Heart right ventricle (tissue), 16 donors: ENCODE measurements around the gene SUGCT. TPM values are rescaled to one million over a fixed set of nuclear protein-coding genes. Genes with fewer than 3 reads are reported as not detected.

Source experiments
- ATAC-seq, 8 donors: fragments of 200-7000 bp; cut with Tn5 transposase; one replicate each; pipeline ENCODE4 v1.9.1; 2020; ENCODE audit warnings: mild to moderate bottlenecking in 8 of 8, moderate library complexity in 8 of 8, moderate number of reproducible peaks in 1 of 8
- DNase-seq, 2 donors: peaks; one replicate each; pipeline ENCODE4 v3.0.0-alpha.2; 2020
- H3K27ac ChIP-seq, 10 donors: fragments of 200-600 bp; sonication (generic) in 2 of 10; one replicate each; pipeline versions ENCODE4 v1.5.0 to v1.8.0; 2020 to 2022; ENCODE audit warnings: mild to moderate bottlenecking in 3 of 10
- H3K27me3 ChIP-seq, 7 donors: fragments of 200-600 bp; one replicate each; pipeline ENCODE4 v1.8.0; 2021 to 2022; ENCODE audit warnings: mild to moderate bottlenecking in 2 of 7
- H3K36me3 ChIP-seq, 9 donors: fragments of 200-600 bp; sonication (generic) in 1 of 9; one replicate each; pipeline versions ENCODE4 v1.5.0 to v1.8.0; 2020 to 2022; ENCODE audit warnings: mild to moderate bottlenecking in 2 of 9
- H3K4me1 ChIP-seq, 9 donors: fragments of 200-600 bp; sonication (generic) in 1 of 9; one replicate each; pipeline versions ENCODE4 v1.5.0 to v1.8.0; 2020 to 2022; ENCODE audit warnings: mild to moderate bottlenecking in 4 of 9
- H3K4me3 ChIP-seq, 10 donors: fragments of 200-600 bp; sonication (generic) in 2 of 10; one replicate each; pipeline versions ENCODE4 v1.5.0 to v1.8.0; 2020 to 2022; ENCODE audit warnings: mild to moderate bottlenecking in 7 of 10, moderate library complexity in 2 of 10
- H3K9me3 ChIP-seq, 11 donors: fragments of 200-600 bp in 10 of 11; sonication (generic) in 2 of 11; one replicate each; pipeline versions ENCODE4 v1.5.0 to v1.8.0; 2013 to 2022; ENCODE audit warnings: mild to moderate bottlenecking in 2 of 11, control low read depth in 1 of 11, moderate library complexity in 1 of 11
- WGBS, 2 donors: extraction: QIAGEN DNeasy Blood & Tissue Kit; methylation state at CpG; one replicate each; pipeline ENCODE4 v1.1.7; 2013; ENCODE audit warnings: inconsistent platforms in 1 of 2; 5-methylcytosine and 5-hydroxymethylcytosine counted together
- intact Hi-C, 10 donors: fragments of 100-400 bp; cut with DNase I; formaldehyde crosslinking; loops; one replicate each; pipeline versions ENCODE4 v1.11.1 to v1.14.2; 2022
- polyA plus RNA-seq, 2 donors: library from polyadenylated mRNA; stranded (reverse); fragments of 200-250 nt; gene quantifications; one replicate each; pipeline ENCODE4 v1.2.3, GENCODE V29; 2013
- total RNA-seq, 10 donors: library from RNA; stranded (reverse); fragmentation: NEBNext Ultra II Directional in 3 of 10; extraction: Animal tissue kit (Norgen Biotek cat#: 25700) in 3 of 10; gene quantifications; one replicate each; pipeline versions ENCODE4 v1.2.1 to v1.2.4, GENCODE V29; 2021 to 2023
- TF ChIP-seq, protein P1 (sequence below), 9 donors: fragments of 200-600 bp; sonication (generic) in 2 of 9; IDR thresholded peaks; one replicate each; pipeline versions ENCODE4 v1.5.0 to v1.8.0; 2021 to 2022; ENCODE audit warnings: antibody characterized with exemption in 9 of 9, mild to moderate bottlenecking in 5 of 9, moderate library complexity in 1 of 9
- donor health status: Arrhythmogenic right ventricular cardiomyopathy.
- donor health status: ischemic (EF 13 %, LVEDD 7.1; RV severe dilation, severe dysfunction).
- donor health status: healthy with polysubstance abuse.
- donor health status: DM: no; HTN: yes; CAD: no.
- donor health status: DM: no; HTN: no; CAD: no.
- donor health status: ischemic (EF 25% LVEDD 6.9; RV normal size, moderate dysfunction).
- donor health status: ischemic (EF 25% LVEDD 5.7; RV mildly dilated, moderate dysfunction).
- donor health status: healthy.
- donor health status: DM: yes; HTN: yes; CAD: no.
- donor health status: Ischemic cardiomyopathy.
- donor health status: ischemic (EF 35%, LVEDD 5.7; RV mildly dilated, moderate dysfunction).
- donor health status: nonischemic (EF 11% LVEDD 7.7; RV severe dilation, severe dysfunction).
- donor health status: DM: yes; HTN: yes; CAD: no.
- donor health status: PGD.
- donor health status: ischemic (EF 29% LVEDD 5.4; RV normal size, mild dysfunction).
- donor health status: nonischemic (EF 23%, LVEDD 6.1; RV moderate dilation, normal function).

The SUGCT gene
- total and polyA plus RNA-seq, 12 donors = 1.2 to 8.1 (median 6.1) TPM

- H3K4me3 ChIP-seq = no peak overlapping the region
- H3K9me3 ChIP-seq = no peaks in the 10 kb centered on the region
- intact Hi-C loops = no loop called here
- H3K36me3 ChIP-seq = no peaks in the 10 kb centered on the region
- 79 to 80% methylated on average over 7 of the region's 7 CpGs for WGBS, 2 donors
- H3K27me3 ChIP-seq = no peaks in the 10 kb centered on the region
- ATAC-seq (no peak), DNase-seq (no peak)
- H3K4me1 ChIP-seq = peaks cover 0 to 6% (median 0%) of the 10 kb centered on the region in 9 donors
- H3K27ac ChIP-seq = no peak overlapping the region
- TF ChIP-seq, protein P1, sequence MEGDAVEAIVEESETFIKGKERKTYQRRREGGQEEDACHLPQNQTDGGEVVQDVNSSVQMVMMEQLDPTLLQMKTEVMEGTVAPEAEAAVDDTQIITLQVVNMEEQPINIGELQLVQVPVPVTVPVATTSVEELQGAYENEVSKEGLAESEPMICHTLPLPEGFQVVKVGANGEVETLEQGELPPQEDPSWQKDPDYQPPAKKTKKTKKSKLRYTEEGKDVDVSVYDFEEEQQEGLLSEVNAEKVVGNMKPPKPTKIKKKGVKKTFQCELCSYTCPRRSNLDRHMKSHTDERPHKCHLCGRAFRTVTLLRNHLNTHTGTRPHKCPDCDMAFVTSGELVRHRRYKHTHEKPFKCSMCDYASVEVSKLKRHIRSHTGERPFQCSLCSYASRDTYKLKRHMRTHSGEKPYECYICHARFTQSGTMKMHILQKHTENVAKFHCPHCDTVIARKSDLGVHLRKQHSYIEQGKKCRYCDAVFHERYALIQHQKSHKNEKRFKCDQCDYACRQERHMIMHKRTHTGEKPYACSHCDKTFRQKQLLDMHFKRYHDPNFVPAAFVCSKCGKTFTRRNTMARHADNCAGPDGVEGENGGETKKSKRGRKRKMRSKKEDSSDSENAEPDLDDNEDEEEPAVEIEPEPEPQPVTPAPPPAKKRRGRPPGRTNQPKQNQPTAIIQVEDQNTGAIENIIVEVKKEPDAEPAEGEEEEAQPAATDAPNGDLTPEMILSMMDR (IDR thresholded peaks at IDR 0.05) = no peak
Measured at GRCh38 chr7:40641701-40642100, 506.9 kb downstream of the SUGCT start.

DNA sequence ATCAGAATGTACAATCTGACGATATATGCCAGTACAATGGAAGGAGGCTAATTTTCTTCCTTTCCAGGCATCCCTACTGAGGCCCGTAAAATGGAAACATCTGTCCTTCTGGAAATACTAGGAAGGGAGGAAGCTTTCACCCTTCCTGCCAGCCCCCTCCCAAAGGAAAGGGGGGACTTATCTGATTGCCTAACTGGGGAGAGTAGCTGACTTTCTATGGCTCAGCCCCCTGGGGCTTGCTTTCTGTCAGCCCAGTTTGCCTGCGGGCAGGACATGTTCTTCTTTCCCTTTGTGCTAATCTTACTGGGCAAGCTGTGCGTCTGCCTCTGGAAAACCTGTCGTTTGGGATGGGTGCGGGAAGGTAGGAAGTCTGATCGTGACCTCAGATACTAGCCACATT is 508.9 kb downstream of the SUGCT start:
- ATAC-seq (no peak), DNase-seq (no peak)
- H3K9me3 ChIP-seq = no peaks in the 10 kb centered on the region
- WGBS, 2 donors = 59 to 61% methylated on average over 7 of the region's 7 CpGs
- TF ChIP-seq, protein P1 (IDR thresholded peaks at IDR 0.05) = no peak
- peaks cover 0 to 6% (median 0%) of the 10 kb centered on the region in 9 donors for H3K4me1 ChIP-seq
- H3K27me3 ChIP-seq = no peaks in the 10 kb centered on the region
- intact Hi-C loops = no loop called here
- no peaks in the 10 kb centered on the region for H3K36me3 ChIP-seq
- H3K27ac ChIP-seq = no peak overlapping the region
- H3K4me3 ChIP-seq = no peak overlapping the region

DNA sequence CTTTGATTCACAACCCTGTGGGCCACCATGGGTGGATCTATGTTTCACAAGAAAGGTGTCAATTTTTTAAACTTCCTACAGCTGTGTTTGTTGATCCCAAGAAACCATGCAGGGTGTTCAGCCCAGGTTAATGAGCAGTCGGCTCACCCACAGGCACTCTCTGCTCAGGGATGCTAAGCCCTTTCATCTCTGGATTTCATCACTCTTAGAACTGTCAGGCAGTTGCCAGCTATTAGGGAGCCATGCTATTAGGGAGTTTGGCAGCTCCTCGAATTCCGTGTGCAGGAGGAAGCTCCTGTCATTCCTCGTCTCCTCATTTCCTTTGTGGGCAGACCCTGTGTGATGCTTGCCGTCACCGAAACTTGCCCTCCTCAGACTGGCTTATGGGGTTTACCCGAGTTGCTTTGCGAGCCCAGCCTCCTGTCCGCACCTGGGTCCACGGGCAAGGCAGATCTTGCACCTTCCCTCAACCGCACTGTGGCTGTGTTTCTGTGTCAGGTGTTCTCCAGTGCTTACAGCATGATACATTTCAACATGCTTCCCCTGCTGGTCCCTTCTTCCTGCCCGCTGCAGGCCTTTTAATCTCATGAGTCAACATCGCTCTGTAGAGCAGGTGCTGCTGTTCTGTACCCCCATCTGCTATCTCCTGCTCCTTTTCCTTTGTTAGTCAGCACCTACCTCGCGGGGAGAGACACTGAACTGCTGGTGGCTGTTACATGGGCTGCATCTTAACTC is 509.8 kb downstream of the SUGCT start:
- peak in 4 of 8 donors; percentile 33 to 60 (median 50) for ATAC-seq
- intact Hi-C loops = no loop called here
- TF ChIP-seq, protein P1 (IDR thresholded peaks at IDR 0.05) = no peak

GRCh38 chr7:40645197-40645596 is 510.4 kb downstream of the SUGCT start:
- no peak for ATAC-seq
- Histone ChIP-seq H3K4me3 (no peak overlapping the region), H3K27ac (no peak overlapping the region), H3K27me3 (no peaks in the 10 kb centered on the region), H3K4me1 (peaks cover 0 to 6% (median 0%) of the 10 kb centered on the region in 9 donors), H3K9me3 (no peaks in the 10 kb centered on the region), H3K36me3 (no peaks in the 10 kb centered on the region)
- intact Hi-C loops = no loop called here
- TF ChIP-seq, protein P1 (IDR thresholded peaks at IDR 0.05) = no peak
- WGBS, 2 donors = 85 to 88% methylated on average over 4 of the region's 4 CpGs
- no peak for DNase-seq

More for the DNA sequence above, 509.8 kb downstream of the SUGCT start:
- Histone ChIP-seq H3K4me3 (no peak overlapping the region), H3K4me1 (peaks cover 0 to 6% (median 0%) of the 10 kb centered on the region in 9 donors), H3K27me3 (no peaks in the 10 kb centered on the region), H3K27ac (no peak overlapping the region), H3K9me3 (no peaks in the 10 kb centered on the region), H3K36me3 (no peaks in the 10 kb centered on the region)
- WGBS, 2 donors = 52 to 56% methylated on average over 15 of the region's 15 CpGs
- DNase-seq = no peak
